Smooth muscle cell (in vitro differentiated cells): ENCODE data around the gene ZNF417. TPM values are rescaled to one million over a fixed set of nuclear protein-coding genes. Genes with fewer than 3 reads are reported as not detected.
"Not testable (repeated sequence)": the region's sequence is repeated elsewhere in the genome, so short reads cannot be mapped to it uniquely, and the experiment has no call there.

Source experiments
- DNase-seq: peaks from one replicate; lab custom pipeline; 2025; ENCODE audit not compliant: unreplicated experiment; lab: John Stamatoyannopoulos, UW
- H2AFZ ChIP-seq: fragments of 200-600 bp; sonication (generic); 2 replicates; pipeline ENCODE4 v1.6.0; 2016; ENCODE audit warnings: antibody characterized with exemption, low read depth, mild to moderate bottlenecking
- H3F3A ChIP-seq: fragments of 200-600 bp; sonication (generic); 2 replicates; pipeline ENCODE4 v1.6.0; 2017; ENCODE audit warnings: antibody characterized with exemption, low read depth
- H3K27ac ChIP-seq: fragments of 200-600 bp; sonication (generic); 2 replicates; pipeline ENCODE4 v1.5.1; 2016; ENCODE audit warnings: low read depth, mild to moderate bottlenecking
- H3K27me3 ChIP-seq: fragments of 200-600 bp; sonication (generic); 2 replicates; pipeline ENCODE4 v1.6.1; 2016; ENCODE audit warnings: low read depth, mild to moderate bottlenecking
- H3K36me3 ChIP-seq: fragments of 200-600 bp; sonication (generic); 2 replicates; pipeline ENCODE4 v1.5.1; 2016; ENCODE audit warnings: low read depth
- H3K4me1 ChIP-seq: fragments of 200-600 bp; sonication (generic); 2 replicates; pipeline ENCODE4 v1.5.1; 2016; ENCODE audit warnings: low read depth
- H3K4me2 ChIP-seq: fragments of 200-600 bp; sonication (generic); 2 replicates; pipeline ENCODE4 v1.6.0; 2016; ENCODE audit warnings: mild to moderate bottlenecking
- H3K4me3 ChIP-seq: fragments of 200-600 bp; sonication (generic); 2 replicates; pipeline ENCODE4 v1.5.1; 2016; ENCODE audit warnings: mild to moderate bottlenecking
- H3K79me2 ChIP-seq: fragments of 200-600 bp; sonication (generic); 2 replicates; pipeline ENCODE4 v1.6.0; 2016; ENCODE audit warnings: low read depth, mild to moderate bottlenecking
- H3K9ac ChIP-seq: fragments of 200-600 bp; sonication (generic); 2 replicates; pipeline ENCODE4 v1.6.0; 2016; ENCODE audit warnings: low read depth
- H3K9me3 ChIP-seq: fragments of 200-600 bp; sonication (generic); replicated peaks from 2 replicates; pipeline ENCODE4 v1.5.1; 2016; ENCODE audit warnings: low read depth
- H4K20me1 ChIP-seq: fragments of 200-600 bp; sonication (generic); 2 replicates; pipeline ENCODE4 v1.6.0; 2016; ENCODE audit warnings: low read depth
- CTCF ChIP-seq: fragments of 200-600 bp; sonication (generic); IDR thresholded peaks from 2 replicates; pipeline ENCODE4 v1.5.1; 2017; ENCODE audit warnings: borderline replicate concordance, mild to moderate bottlenecking, antibody characterized with exemption; ENCODE audit not compliant: insufficient read depth, poor library complexity, severe bottlenecking
- WGBS: methylation state at CpG from one replicate; pipeline ENCODE4 v1.1.7; 2016; ENCODE audit warnings: low lambda C conversion rate; 5-methylcytosine and 5-hydroxymethylcytosine counted together
- polyA plus RNA-seq: library from polyadenylated mRNA; unstranded; fragments of >200 nt; fragmentation: Nextera tagmentation; extraction: Ambion mirVana; gene quantifications from 2 replicates; pipeline ENCODE4 v1.2.1, GENCODE V29; 2016
- total RNA-seq: library from RNA; depleted of rRNA; stranded (reverse); fragments of >200 nt; gene quantifications from 2 replicates; pipeline ENCODE4 v1.2.3, GENCODE V29; 2014

Gene ZNF417
- total and polyA plus RNA-seq, 2 experiments from 2014 or later, result 2.6 to 9.8 TPM

GRCh38 chr19:57886046-57886445 lies 30.3 kb downstream of the ZNF417 start:
- H3F3A ChIP-seq, result no peaks in the 10 kb centered on the region
- no peak overlapping the region for H3K27ac ChIP-seq
- TF ChIP-seq CTCF, result no peak
- H3K9ac ChIP-seq, result no peak overlapping the region
- H2AFZ ChIP-seq, result no peak overlapping the region
- peaks cover 55% of the 10 kb centered on the region for H3K79me2 ChIP-seq
- no peak for DNase-seq
- no peaks in the 10 kb centered on the region for H3K36me3 ChIP-seq
- no peaks in the 10 kb centered on the region for H3K9me3 ChIP-seq
- 79% methylated on average over 3 of the region's 3 CpGs for WGBS
- no peak overlapping the region for H3K4me2 ChIP-seq
- H3K4me1 ChIP-seq, result peaks cover 13% of the 10 kb centered on the region
- H3K27me3 ChIP-seq, result no peaks in the 10 kb centered on the region
- H3K4me3 ChIP-seq, result no peak overlapping the region
- peaks cover 7% of the 10 kb centered on the region for H4K20me1 ChIP-seq

- DNase-seq, H3K4me2 ChIP-seq, H4K20me1 ChIP-seq, H3K27me3 ChIP-seq, H2AFZ ChIP-seq, H3K4me3 ChIP-seq, H3K9ac ChIP-seq, H3K4me1 ChIP-seq, H3K27ac ChIP-seq: not testable (repeated sequence)
- Histone ChIP-seq H3K9me3 (peaks cover 30% of the 10 kb centered on the region), H3F3A (peaks cover 22% of the 10 kb centered on the region), H3K79me2 (peaks cover 20% of the 10 kb centered on the region), H3K36me3 (peaks cover 44% of the 10 kb centered on the region)
- 99% methylated on average over 8 of the region's 8 CpGs for WGBS
Observed at GRCh38 chr19:57873883-57874799, 42.3 kb downstream of the ZNF417 start.

GRCh38 chr19:57872450-57872849 lies 43.9 kb downstream of the ZNF417 start:
- H3K27me3 ChIP-seq, result no peaks in the 10 kb centered on the region
- no peak overlapping the region for H3K27ac ChIP-seq
- no peak overlapping the region for H3K4me3 ChIP-seq
- peaks cover 36% of the 10 kb centered on the region for H3K9me3 ChIP-seq
- H2AFZ ChIP-seq, result no peak overlapping the region
- H3K79me2 ChIP-seq, result peaks cover 6% of the 10 kb centered on the region
- no peak overlapping the region for H3K9ac ChIP-seq
- H3F3A ChIP-seq, result peaks cover 22% of the 10 kb centered on the region
- no peak for DNase-seq
- TF ChIP-seq CTCF, result no peak
- H4K20me1 ChIP-seq, result no peaks in the 10 kb centered on the region
- H3K4me1 ChIP-seq, result no peaks in the 10 kb centered on the region
- no peak overlapping the region for H3K4me2 ChIP-seq
- H3K36me3 ChIP-seq, result peaks cover 50% of the 10 kb centered on the region

GRCh38 chr19:57870225-57870624 lies 46.2 kb downstream of the ZNF417 start:
- peaks cover 31% of the 10 kb centered on the region for H3K9me3 ChIP-seq
- no peaks in the 10 kb centered on the region for H3K27me3 ChIP-seq
- H3K4me2 ChIP-seq, result no peak overlapping the region
- TF ChIP-seq CTCF, result no peak
- H3F3A ChIP-seq, result peaks cover 28% of the 10 kb centered on the region
- H3K4me3 ChIP-seq, result no peak overlapping the region
- H4K20me1 ChIP-seq, result no peaks in the 10 kb centered on the region
- WGBS, result 97% methylated on average over 2 of the region's 2 CpGs
- H2AFZ ChIP-seq, result no peak overlapping the region
- DNase-seq, result no peak
- peaks cover 8% of the 10 kb centered on the region for H3K79me2 ChIP-seq
- H3K9ac ChIP-seq, result no peak overlapping the region
- H3K27ac ChIP-seq, result no peak overlapping the region
- H3K4me1 ChIP-seq, result no peaks in the 10 kb centered on the region
- peaks cover 57% of the 10 kb centered on the region for H3K36me3 ChIP-seq

GRCh38 chr19:57869655-57870054 lies 46.7 kb downstream of the ZNF417 start:
- 90% methylated on average over 6 of the region's 6 CpGs for WGBS
- not testable (repeated sequence) for H3K4me3 ChIP-seq, DNase-seq, H3K4me1 ChIP-seq, H4K20me1 ChIP-seq, H3K27me3 ChIP-seq, H3K4me2 ChIP-seq, H3K79me2 ChIP-seq, H3K27ac ChIP-seq, H3K9ac ChIP-seq, H2AFZ ChIP-seq
- peaks cover 27% of the 10 kb centered on the region for H3F3A ChIP-seq
- peaks cover 30% of the 10 kb centered on the region for H3K9me3 ChIP-seq
- peaks cover 61% of the 10 kb centered on the region for H3K36me3 ChIP-seq
